Cerebellar nuclear complex (tissue), 1 donor: Measurements from ENCODE around the gene ELF5.

ENCODE experiments used
- DNase-seq, 2 experiments: peaks; one replicate each; lab custom pipeline; 2025; lab: John Stamatoyannopoulos, UW

Gene ELF5

GRCh38 chr11:34513682-34514449 is at the start of gene ELF5:
Gene ELF5, minus strand, starts transcription at chr11:34513794. Its CDS starts 8,045 bp downstream, at chr11:34505749.
- no peak for DNase-seq

GRCh38 chr11:34562976-34563375 is 49.4 kb upstream of the ELF5 start:
- no peak for DNase-seq

- DNase-seq = no peak
Observed at GRCh38 chr11:34560511-34560910, 46.9 kb upstream of the ELF5 start.

- DNase-seq = no peak
Observed at GRCh38 chr11:34558673-34559072, 45.1 kb upstream of the ELF5 start.

DNA sequence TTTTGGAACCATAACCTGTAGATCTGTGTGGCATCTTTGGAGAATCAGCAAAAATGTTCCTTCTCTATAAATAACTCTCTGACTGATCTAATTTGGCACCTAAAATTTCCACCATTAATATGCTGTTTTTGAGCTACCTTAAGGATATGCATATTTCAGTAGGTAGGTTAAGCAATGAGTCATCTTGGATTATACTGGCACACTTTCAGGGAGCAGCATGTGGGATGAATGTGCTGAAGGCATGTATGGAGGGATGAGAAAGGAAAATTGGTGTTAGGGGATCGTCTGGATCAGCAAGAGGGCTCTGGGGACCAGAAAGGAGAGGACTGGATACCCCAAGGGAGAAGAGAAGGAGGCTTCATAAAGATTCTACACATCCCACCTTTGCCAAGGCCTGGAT is 44.6 kb upstream of the ELF5 start:
- DNase-seq = no peak

DNA sequence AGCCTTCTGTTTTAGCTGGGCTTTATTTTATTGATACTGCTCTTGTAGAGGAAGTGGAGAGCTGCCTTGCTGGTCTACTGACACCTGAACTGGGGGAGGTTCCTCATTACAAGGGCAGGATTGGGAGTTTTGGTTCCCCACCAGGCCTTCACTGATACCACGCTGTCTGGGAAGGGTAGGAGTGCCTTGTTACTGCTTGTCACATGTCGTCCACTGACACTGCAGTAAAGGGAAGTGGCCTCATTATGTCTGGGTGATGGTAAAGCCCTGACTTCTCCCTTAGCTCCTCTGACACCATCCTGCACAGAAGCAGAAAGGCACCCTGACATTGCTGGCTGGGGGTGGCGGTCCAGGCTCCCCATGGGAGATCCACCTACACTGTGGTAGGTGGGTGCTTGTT is 38.7 kb upstream of the ELF5 start:
- no peak for DNase-seq

DNA sequence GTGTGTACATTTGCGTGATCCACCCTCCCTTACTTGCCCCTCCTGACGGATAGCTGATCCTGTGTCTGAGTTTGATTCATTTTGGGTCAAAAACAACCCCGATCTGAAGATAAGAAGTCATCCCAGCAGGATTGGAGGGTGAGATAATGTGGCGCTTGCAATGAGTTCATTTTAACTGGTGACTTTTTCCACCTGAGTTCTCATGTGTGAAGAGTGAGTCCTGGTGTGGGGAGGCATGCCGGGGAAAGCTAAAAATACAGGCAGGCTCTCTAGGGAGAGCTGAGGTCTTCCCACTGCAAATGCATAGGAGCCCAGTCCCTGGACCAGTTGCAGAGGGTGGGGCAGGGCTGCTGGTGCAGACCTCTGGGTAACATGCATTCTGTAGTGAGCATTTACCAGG is 35.7 kb upstream of the ELF5 start:
- DNase-seq = no peak

DNA sequence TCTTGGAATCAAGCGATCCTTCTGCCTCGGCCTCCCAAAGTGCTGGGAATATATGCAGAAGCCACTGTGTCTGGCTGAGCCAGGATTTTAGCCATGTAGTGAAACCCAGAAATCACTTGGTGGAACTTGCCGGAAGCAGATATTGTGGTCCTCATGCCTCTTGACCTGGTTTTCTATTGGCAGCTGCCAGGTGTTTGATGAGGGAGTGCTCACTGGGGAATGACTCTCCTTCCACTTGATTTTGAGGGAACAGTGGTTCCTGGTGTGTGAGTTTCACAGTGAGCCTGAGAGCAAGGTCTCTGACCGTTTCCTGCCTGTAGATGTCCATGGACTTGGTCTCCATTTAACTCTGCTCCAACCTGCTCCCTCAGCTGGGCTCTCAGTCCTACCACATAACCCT is 34.7 kb upstream of the ELF5 start:
- DNase-seq = no peak

- no peak for DNase-seq
Observed at GRCh38 chr11:34546511-34547209, 33.1 kb upstream of the ELF5 start.

- no peak for DNase-seq
Observed at GRCh38 chr11:34542089-34542488, 28.5 kb upstream of the ELF5 start.

DNA sequence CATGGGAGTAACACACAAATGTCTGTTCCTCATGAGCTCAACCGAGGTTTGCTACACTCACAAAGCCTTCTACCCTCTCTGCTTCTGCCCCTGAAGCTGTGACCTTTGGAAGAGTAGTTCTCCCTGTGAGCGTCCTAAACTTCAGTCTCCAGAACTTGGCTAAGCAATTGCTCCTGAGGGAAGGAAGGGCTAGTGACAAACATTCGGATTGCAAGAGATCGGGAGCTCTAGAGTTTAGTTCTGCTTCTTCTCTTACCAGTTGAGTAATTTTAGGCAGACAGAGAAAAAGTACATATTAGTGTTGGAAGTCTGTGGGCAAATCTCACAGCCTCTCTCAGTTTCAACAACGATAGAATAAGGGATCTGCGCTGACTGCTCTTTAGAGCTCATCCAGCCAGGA is 27.3 kb upstream of the ELF5 start:
- no peak for DNase-seq

- DNase-seq = no peak
Observed at GRCh38 chr11:34537636-34538035, 24.0 kb upstream of the ELF5 start.

GRCh38 chr11:34536056-34536455 is 22.5 kb upstream of the ELF5 start:
- no peak for DNase-seq

DNA sequence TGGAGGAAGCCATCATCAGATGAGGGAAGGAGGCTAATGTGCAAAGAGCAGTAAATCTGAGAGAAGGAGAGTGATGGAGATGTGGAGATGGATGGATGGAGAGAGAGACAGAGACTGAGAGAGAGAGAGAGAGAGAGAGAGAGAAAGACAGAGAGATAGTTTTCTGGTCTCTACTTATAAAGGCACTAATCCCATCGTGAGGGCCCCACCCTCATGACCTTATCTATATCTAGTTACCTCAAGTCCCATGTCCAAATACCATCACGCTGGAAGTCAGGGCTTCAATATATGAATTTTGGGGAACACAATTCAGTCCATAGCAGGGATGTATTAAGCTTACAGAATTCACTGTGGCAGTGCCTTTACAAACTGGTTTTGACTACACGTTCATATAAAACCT is 21.2 kb upstream of the ELF5 start:
- no peak for DNase-seq

GRCh38 chr11:34531663-34532062 is 18.1 kb upstream of the ELF5 start:
- DNase-seq = no peak

GRCh38 chr11:34530545-34531234 is 17.1 kb upstream of the ELF5 start:
- no peak for DNase-seq

DNA sequence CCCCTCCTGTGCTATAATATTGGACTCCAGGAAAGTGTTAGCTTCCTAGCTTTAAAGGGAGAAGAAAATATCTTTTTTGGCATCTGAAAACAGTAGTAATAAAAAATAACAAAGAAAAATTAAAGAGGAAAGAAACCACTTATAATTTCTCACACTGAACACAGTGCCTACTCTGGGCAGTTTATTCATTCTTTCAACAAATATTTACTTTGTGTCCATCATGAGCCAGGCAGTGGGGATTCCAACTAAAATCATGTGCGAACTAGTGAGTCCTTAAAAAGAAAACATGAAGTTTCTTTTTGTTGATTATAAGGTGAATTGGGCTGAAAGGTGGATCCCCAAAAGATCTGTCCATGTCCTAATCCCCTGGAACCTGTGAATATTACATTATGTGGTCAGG is 16.0 kb upstream of the ELF5 start:
- no peak for DNase-seq

- DNase-seq = no peak
Observed at GRCh38 chr11:34528072-34528471, 14.5 kb upstream of the ELF5 start.

DNA sequence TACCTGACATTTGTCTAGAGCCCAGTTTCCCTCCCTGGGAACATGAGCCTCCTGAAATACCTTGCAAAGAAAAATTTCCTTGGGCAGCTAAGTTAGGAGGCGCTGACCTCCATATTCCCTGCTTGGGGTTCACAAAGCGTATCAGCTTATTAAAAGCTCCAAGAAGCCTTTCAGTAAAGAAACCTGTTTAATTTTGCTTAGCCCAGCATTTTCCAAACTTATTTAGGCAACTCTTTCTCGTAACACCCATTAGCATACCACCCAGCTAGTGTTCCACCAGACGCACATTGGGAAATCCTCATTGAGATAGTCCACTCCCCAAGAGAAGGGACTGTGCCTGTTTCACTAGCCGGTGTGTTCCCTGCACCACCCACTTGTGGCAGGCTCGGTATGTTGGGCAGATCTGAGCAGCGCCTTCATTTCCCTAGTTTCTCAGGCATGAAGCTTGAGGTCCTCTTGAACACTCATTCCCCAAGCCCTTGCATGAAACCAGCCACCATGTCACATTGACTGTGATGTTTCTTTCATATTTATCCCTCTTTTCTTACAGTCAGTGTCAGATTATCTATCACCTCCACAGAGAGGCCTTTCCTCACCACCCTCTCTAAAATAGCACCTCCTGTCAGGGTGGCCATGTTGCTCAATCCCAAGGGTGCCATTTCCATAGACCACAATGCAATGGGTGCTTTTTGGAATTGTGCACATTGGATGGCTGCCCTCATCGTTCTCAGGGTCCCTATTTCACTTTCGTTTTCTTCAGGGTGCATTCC is 12.5 kb upstream of the ELF5 start:
- no peak for DNase-seq

- DNase-seq = no peak
Observed at GRCh38 chr11:34525098-34525497, 11.5 kb upstream of the ELF5 start.

GRCh38 chr11:34524696-34525095 is 11.1 kb upstream of the ELF5 start:
- DNase-seq = no peak

DNA sequence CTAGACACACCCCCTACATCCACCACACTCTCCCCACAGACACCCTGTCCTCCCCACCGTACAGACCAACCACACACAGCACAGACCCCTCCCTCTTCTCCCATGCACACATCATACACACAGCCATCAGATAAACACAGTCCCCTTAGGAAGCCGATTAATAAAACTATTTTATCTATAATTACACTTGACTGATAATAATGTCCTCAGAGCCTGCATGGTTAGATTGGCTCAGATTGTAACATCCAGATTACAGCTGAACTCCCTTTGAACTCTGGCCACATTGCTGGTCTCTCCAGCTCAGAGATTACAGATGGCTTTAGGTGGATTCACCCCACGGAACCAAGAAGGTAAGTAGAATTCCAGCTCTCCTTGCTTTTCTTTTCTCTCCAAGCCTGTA is 9.5 kb upstream of the ELF5 start:
- DNase-seq = no peak
